HG03457 (cell line): ENCODE measurements around the gene ASXL1.
"Not testable (repeated sequence)": the region's sequence is repeated elsewhere in the genome, so short reads cannot be mapped to it uniquely, and the experiment has no call there.

ENCODE experiments used
- ATAC-seq: cut with Tn5 transposase; IDR thresholded peaks from one replicate; pipeline ENCODE4 v1.9.1; 2021; ENCODE audit warnings: moderate number of reproducible peaks; ENCODE audit not compliant: unreplicated experiment

The ASXL1 gene

GRCh38 chr20:32359633-32360332 lies 1.7 kb downstream of the ASXL1 start:
- no peak for ATAC-seq

- no peak for ATAC-seq
Measured at GRCh38 chr20:32360333-32360634, 2.2 kb downstream of the ASXL1 start.

GRCh38 chr20:32362901-32363364 lies 4.8 kb downstream of the ASXL1 start:
- ATAC-seq = no peak

DNA sequence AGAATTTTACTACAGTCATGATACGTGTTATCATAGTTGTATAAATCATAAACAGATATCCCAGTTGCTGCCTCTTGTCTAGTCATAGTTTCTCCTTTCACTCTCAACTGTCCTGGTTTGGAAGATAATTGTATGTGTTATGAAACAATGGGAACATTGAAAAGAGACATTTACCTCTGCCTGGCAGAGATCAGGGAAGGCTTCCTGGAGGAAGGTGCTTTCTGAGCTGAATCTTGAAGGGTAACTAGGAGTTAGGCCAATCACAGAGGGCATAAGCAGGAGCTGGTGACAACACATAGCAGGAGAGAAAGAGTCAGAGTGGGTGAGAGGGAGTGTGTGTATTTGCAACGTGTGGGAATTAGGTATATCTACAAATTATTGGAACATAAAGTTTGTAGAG lies 5.4 kb downstream of the ASXL1 start:
- no peak for ATAC-seq

GRCh38 chr20:32364554-32365208 lies 6.5 kb downstream of the ASXL1 start:
- ATAC-seq = no peak

GRCh38 chr20:32365564-32365963 lies 7.4 kb downstream of the ASXL1 start:
- no peak for ATAC-seq

GRCh38 chr20:32366380-32366779 lies 8.2 kb downstream of the ASXL1 start:
- ATAC-seq = no peak

DNA sequence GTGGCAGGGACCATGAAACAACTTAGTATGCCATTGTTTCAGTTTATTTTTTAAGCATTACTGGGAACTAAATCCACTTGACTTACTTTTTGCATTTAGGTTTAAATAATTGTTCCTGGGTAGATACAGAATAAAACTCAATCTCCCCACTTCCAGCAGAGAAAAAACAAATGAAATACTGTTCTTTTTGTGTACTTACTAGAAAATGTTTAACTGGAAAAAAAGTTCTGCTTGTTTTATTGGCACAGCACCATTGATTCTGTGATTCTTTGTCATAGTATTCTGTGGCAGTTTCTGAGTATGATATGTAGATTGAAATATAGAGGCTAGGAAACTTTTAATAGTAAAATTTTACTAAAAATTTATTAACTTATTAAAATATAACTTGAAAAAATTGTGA lies 10.2 kb downstream of the ASXL1 start:
- no peak for ATAC-seq

- no peak for ATAC-seq
Measured at GRCh38 chr20:32368925-32369324, 10.8 kb downstream of the ASXL1 start.

GRCh38 chr20:32370897-32371296 lies 12.8 kb downstream of the ASXL1 start:
- no peak for ATAC-seq

GRCh38 chr20:32378461-32378860 lies 20.3 kb downstream of the ASXL1 start:
- ATAC-seq = no peak

DNA sequence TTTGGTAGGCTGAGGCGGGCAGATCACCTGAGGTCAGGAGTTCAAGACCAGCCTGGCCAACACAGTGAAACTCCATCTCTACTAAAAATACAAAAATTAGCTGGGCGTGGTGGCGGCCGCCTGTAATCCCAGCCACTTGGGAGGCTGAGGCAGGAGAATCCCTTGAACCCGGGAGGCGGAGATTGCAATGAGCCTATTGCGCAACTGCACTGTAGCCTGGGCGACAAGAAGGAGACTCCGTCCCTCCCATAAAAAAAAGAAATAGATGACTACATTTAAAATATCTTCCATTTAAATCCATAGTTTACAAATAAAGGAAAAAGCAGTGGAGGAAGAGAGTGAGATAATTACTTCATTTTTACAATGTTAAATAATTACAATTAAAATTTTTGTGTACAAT lies 21.9 kb downstream of the ASXL1 start:
- ATAC-seq = not testable (repeated sequence)

- no peak for ATAC-seq
Measured at GRCh38 chr20:32380745-32381144, 22.6 kb downstream of the ASXL1 start.

DNA sequence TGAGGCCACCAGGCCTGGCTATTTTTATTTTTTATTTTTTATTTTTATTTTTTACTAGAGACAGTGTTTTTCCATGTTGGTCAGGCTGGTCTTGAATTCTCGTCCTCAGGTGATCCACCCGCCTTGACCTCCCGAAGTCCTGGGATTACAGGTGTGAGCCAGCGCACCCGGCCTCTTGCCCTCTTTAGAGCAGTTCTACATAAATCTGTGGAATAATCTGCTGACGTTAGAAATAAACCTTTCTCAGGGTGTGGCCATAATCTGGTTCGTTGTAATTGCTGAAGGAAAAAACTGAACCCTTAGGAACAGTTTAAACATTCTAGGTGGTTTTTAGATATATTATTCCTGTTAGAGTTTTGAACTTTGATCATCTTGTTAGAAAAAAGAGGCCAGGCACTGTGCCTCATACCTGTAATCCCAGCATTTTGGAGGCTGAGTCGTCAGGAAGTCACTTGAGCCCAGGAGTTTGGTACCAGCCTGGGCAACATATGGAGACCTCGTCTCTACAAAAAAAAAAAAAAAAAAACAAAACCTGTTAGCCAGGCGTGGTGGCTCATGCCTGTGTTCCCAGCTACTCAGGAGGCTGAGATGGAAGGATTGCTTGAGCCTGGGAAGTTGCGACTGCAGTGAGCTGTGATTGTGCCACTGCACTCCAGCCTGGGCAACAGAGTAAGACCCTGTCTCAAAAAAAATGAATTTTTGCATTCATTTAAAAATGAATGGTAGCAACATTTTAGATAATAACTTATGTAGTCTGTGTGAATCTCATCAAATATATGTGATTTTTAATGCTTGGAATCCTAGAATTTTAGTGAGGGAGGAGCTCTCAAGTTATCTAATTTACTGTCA lies 24.2 kb downstream of the ASXL1 start:
- no peak for ATAC-seq

- ATAC-seq = not testable (repeated sequence)
Measured at GRCh38 chr20:32383441-32383840, 25.3 kb downstream of the ASXL1 start.

DNA sequence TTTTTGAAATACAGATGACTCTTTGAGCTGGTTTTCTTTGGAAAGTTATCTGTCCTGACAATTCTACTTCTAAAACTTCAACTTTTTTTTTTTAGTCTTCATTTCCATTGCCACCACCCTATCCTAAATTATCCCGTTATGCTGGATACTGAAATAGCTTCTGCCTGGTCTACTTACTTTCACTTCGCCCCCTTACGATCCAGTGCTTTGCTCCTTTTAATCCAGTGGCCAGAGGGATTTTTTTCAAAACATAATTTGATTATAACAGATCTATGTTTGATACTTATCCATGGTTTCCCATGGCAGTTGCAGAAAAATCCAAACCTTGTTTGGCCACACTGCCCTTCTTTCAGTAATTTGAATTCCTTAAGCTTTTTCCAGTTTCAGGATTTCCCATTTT lies 27.4 kb downstream of the ASXL1 start:
- ATAC-seq = no peak

- no peak for ATAC-seq
Measured at GRCh38 chr20:32386091-32386490, 28.0 kb downstream of the ASXL1 start.

GRCh38 chr20:32387252-32387651 lies 29.1 kb downstream of the ASXL1 start:
- ATAC-seq = no peak

DNA sequence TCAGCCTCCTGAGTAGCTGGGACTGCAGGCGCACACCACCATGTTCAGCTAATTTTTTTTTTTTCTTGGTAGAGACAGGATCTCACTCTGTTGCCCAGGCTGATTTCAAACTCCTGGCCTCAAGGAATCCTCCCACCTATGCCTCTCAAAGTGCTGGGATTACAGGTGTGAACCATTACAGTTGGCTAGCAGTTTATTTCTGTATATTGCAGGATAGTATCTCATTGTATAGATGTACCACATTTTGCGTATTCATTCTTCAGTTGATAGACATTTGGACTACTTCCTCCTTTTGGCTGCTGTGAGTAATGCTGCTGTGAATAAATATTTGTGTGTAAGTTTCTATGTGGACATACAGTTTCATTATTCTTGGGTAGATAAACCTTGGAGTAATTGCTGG lies 32.9 kb downstream of the ASXL1 start:
- ATAC-seq = no peak

DNA sequence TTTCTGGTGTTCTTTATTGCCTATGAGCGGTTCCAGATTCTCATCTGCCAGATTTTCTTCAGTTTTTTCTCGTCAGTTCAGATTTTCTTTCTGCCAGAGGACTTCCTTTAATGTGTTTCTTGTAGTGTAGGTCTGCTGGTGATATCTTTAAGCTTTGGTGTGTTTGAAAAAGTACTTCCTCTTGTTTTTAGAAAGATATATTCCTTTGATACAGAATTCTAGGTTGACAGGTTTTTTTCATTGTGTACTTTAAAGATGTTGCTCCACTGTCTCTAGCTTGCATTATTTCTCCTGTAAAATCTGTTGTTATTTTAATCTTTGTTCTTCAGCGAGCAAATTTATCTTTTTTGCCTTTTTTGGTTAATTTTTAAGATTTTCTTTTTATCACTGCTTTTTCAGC lies 36.9 kb downstream of the ASXL1 start:
- no peak for ATAC-seq

DNA sequence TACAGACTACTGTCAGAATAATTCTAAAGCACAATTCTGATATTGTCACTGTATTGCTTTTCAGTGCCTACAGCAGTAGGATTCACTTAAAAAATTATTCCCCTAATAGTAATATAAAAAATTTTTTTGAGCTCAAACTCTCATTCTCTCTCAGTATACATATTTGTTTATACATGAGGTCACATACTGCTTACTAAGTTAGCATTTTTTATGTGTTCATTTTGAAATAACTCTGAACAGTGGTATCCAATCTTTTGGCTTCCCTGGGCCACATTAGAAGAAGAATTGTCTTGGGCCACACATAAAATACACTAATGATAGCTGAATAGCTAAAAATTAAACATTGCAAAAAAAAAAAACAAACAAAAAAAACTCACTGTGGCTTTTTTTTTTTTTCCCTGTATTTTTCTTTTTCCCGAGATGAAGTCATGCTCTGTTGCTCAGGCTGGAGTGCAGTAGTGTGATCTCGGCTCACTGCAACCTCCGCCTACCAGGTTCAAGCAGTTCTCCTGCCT lies 38.6 kb downstream of the ASXL1 start:
- no peak for ATAC-seq
